DMS114 treated with DMSO at 0.1 percent for 48 hours (cell line): ENCODE data around the gene CELA1.
A peak's percentile ranks its signal among the peaks of the same experiment; 100 is the strongest.

ENCODE experiments used
- DNase-seq: peaks from one replicate; lab custom pipeline; 2025; ENCODE audit not compliant: unreplicated experiment; lab: John Stamatoyannopoulos, UW

CELA1 gene

GRCh38 chr12:51377099-51377984, 30.9 kb upstream of the CELA1 start:
- DNase-seq, result no peak

GRCh38 chr12:51374856-51375255, 28.4 kb upstream of the CELA1 start:
- DNase-seq, result no peak

- DNase-seq, result no peak
Measured at GRCh38 chr12:51374361-51374760, 27.9 kb upstream of the CELA1 start.

- no peak for DNase-seq
Measured at GRCh38 chr12:51373187-51373586, 26.7 kb upstream of the CELA1 start.

- no peak for DNase-seq
Measured at GRCh38 chr12:51372021-51372420, 25.5 kb upstream of the CELA1 start.

- no peak for DNase-seq
Measured at GRCh38 chr12:51371295-51371953, 24.9 kb upstream of the CELA1 start.

GRCh38 chr12:51370667-51371066, 24.2 kb upstream of the CELA1 start:
- DNase-seq, result no peak

- DNase-seq, result no peak
Measured at GRCh38 chr12:51369581-51369980, 23.1 kb upstream of the CELA1 start.

GRCh38 chr12:51368640-51369517, 22.4 kb upstream of the CELA1 start:
- no peak for DNase-seq

GRCh38 chr12:51365276-51365675, 18.8 kb upstream of the CELA1 start:
- DNase-seq, result no peak

- no peak for DNase-seq
Measured at GRCh38 chr12:51364001-51364400, 17.5 kb upstream of the CELA1 start.

GRCh38 chr12:51362747-51363342, 16.4 kb upstream of the CELA1 start:
- no peak for DNase-seq

- no peak for DNase-seq
Measured at GRCh38 chr12:51362307-51362706, 15.8 kb upstream of the CELA1 start.

GRCh38 chr12:51361161-51362016, 14.9 kb upstream of the CELA1 start:
- DNase-seq, result no peak

- DNase-seq, result no peak
Measured at GRCh38 chr12:51360315-51360714, 13.8 kb upstream of the CELA1 start.

GRCh38 chr12:51359851-51360250, 13.4 kb upstream of the CELA1 start:
- DNase-seq, result no peak

- DNase-seq, result no peak
Measured at GRCh38 chr12:51358496-51358895, 12.0 kb upstream of the CELA1 start.

- no peak for DNase-seq
Measured at GRCh38 chr12:51357374-51358047, 11.0 kb upstream of the CELA1 start.

GRCh38 chr12:51351913-51352532, 5.5 kb upstream of the CELA1 start:
- DNase-seq, result peak; percentile 42
